OCI-LY1 (cell line): ENCODE data around the gene ZBTB8A.

Source experiments
- H2AFZ ChIP-seq: fragments of 200-600 bp; sonication (generic), shearing (Covaris generic); 2 replicates; pipeline ENCODE4 v1.6.0; 2014; ENCODE audit warnings: antibody characterized with exemption, mild to moderate bottlenecking, low read length
- H3F3A ChIP-seq: fragments of 200-600 bp; sonication (generic), shearing (Covaris generic); 2 replicates; pipeline ENCODE4 v1.6.0; 2014; ENCODE audit warnings: mild to moderate bottlenecking, antibody characterized with exemption, low read length, moderate library complexity; ENCODE audit not compliant: insufficient read depth
- H3K27ac ChIP-seq: fragments of 200-600 bp; sonication (generic); 2 replicates; pipeline ENCODE4 v1.5.1; 2014; ENCODE audit warnings: low read length, mixed run types, mild to moderate bottlenecking, low read depth; ENCODE audit not compliant: poor library complexity, severe bottlenecking
- H3K27me3 ChIP-seq: fragments of 200-600 bp; sonication (generic); 2 replicates; pipeline ENCODE4 v1.6.0; 2014; ENCODE audit warnings: antibody characterized with exemption, mild to moderate bottlenecking, low read length, moderate library complexity; ENCODE audit not compliant: insufficient read depth
- H3K36me3 ChIP-seq: fragments of 200-600 bp; sonication (generic); 2 replicates; pipeline ENCODE4 v1.6.1; 2014; ENCODE audit warnings: mild to moderate bottlenecking, antibody characterized with exemption, low read length, moderate library complexity, mixed read lengths; ENCODE audit not compliant: insufficient read depth
- H3K4me1 ChIP-seq: fragments of 200-600 bp; sonication (generic); 2 replicates; pipeline ENCODE4 v1.5.1; 2014; ENCODE audit warnings: mild to moderate bottlenecking, low read length, moderate library complexity; ENCODE audit not compliant: insufficient read depth, severe bottlenecking
- H3K4me2 ChIP-seq: fragments of 200-600 bp; sonication (generic), shearing (Covaris generic); 2 replicates; pipeline ENCODE4 v1.6.1; 2014; ENCODE audit warnings: low read length
- H3K4me3 ChIP-seq: fragments of 200-600 bp; sonication (generic); 2 replicates; pipeline ENCODE4 v1.5.1; 2014; ENCODE audit warnings: low read length, low read depth, mild to moderate bottlenecking, mixed read lengths; ENCODE audit not compliant: poor library complexity, severe bottlenecking
- H3K79me2 ChIP-seq: fragments of 200-600 bp; shearing (Covaris generic); 2 replicates; pipeline ENCODE4 v1.6.1; 2016; ENCODE audit warnings: mixed run types, low read length, mixed read lengths; ENCODE audit not compliant: insufficient read depth
- H3K9ac ChIP-seq: fragments of 200-600 bp; sonication (generic), shearing (Covaris generic); 2 replicates; pipeline ENCODE4 v1.6.1; 2014; ENCODE audit warnings: mild to moderate bottlenecking, low read length, mixed read lengths
- H3K9me2 ChIP-seq: fragments of 200-600 bp; sonication (generic), shearing (Covaris generic); 2 replicates; pipeline ENCODE4 v1.6.1; 2014; ENCODE audit warnings: low read depth, mild to moderate bottlenecking, low read length, mixed read lengths
- H3K9me3 ChIP-seq: fragments of 200-600 bp; shearing (Covaris generic); 2 replicates; pipeline ENCODE4 v1.6.1; 2014; ENCODE audit warnings: low read length, mixed read lengths
- H4K20me1 ChIP-seq: fragments of 200-600 bp; sonication (generic), shearing (Covaris generic); 2 replicates; pipeline ENCODE4 v1.6.0; 2016; ENCODE audit warnings: mild to moderate bottlenecking, low read length; ENCODE audit not compliant: insufficient read depth
- EZH2 ChIP-seq: fragments of 200-600 bp; sonication (generic), shearing (Covaris generic); IDR thresholded peaks from 2 replicates; pipeline ENCODE4 v1.8.0; 2017; ENCODE audit warnings: borderline replicate concordance, mixed run types, mild to moderate bottlenecking, antibody characterized with exemption, low read length, moderate library complexity, mixed read lengths
- TF ChIP-seq, protein P1 (sequence below): fragments of 200-600 bp; sonication (generic), shearing (Covaris generic); IDR thresholded peaks from 2 replicates; pipeline ENCODE4 v1.5.1; 2017; ENCODE audit warnings: mild to moderate bottlenecking, antibody characterized with exemption, low read length, moderate library complexity, mixed read lengths

The ZBTB8A gene

DNA sequence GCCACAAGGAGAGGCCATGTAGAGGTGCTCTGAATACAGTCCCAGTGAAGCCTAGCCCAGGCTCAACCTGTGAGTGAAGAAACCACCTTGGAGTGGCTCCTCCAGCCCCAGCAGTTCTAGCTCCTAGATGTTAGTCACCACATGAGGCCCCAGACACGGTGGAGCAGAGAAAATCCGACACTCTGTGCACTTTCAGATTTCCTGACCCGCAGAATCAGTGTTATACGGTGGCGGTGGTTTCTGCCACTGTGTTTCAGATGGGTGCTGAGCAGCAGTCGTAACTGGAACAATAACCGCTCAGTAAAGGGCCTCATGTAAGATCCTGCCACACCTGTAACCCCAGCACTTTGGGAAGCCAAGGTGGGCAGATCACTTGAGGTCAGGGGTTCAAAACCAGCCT is 36.1 kb upstream of the ZBTB8A start:
- TF ChIP-seq EZH2: no peak
- TF ChIP-seq, protein P1, sequence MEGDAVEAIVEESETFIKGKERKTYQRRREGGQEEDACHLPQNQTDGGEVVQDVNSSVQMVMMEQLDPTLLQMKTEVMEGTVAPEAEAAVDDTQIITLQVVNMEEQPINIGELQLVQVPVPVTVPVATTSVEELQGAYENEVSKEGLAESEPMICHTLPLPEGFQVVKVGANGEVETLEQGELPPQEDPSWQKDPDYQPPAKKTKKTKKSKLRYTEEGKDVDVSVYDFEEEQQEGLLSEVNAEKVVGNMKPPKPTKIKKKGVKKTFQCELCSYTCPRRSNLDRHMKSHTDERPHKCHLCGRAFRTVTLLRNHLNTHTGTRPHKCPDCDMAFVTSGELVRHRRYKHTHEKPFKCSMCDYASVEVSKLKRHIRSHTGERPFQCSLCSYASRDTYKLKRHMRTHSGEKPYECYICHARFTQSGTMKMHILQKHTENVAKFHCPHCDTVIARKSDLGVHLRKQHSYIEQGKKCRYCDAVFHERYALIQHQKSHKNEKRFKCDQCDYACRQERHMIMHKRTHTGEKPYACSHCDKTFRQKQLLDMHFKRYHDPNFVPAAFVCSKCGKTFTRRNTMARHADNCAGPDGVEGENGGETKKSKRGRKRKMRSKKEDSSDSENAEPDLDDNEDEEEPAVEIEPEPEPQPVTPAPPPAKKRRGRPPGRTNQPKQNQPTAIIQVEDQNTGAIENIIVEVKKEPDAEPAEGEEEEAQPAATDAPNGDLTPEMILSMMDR: no peak
- Histone ChIP-seq H3F3A (no peaks in the 10 kb centered on the region), H3K9ac (no peak overlapping the region), H4K20me1 (no peaks in the 10 kb centered on the region), H2AFZ (no peak overlapping the region), H3K27ac (no peak overlapping the region), H3K79me2 (no peaks in the 10 kb centered on the region), H3K9me2 (no peaks in the 10 kb centered on the region), H3K27me3 (peaks cover 5% of the 10 kb centered on the region; the same call in 1 of the 2 replicates), H3K9me3 (no peaks in the 10 kb centered on the region), H3K36me3 (no peaks in the 10 kb centered on the region), H3K4me3 (no peak overlapping the region), H3K4me2 (no peak overlapping the region), H3K4me1 (peaks cover 7% of the 10 kb centered on the region)

GRCh38 chr1:32507021-32507420 is 32.2 kb upstream of the ZBTB8A start:
- Histone ChIP-seq H3K4me2 (no peak overlapping the region), H3K4me1 (no peaks in the 10 kb centered on the region), H2AFZ (no peak overlapping the region), H3K27me3 (no peaks in the 10 kb centered on the region), H3K79me2 (no peaks in the 10 kb centered on the region), H3F3A (no peaks in the 10 kb centered on the region), H3K9ac (no peak overlapping the region), H3K27ac (no peak overlapping the region), H4K20me1 (no peaks in the 10 kb centered on the region), H3K36me3 (no peaks in the 10 kb centered on the region), H3K4me3 (no peak overlapping the region), H3K9me2 (no peaks in the 10 kb centered on the region), H3K9me3 (no peaks in the 10 kb centered on the region)
- TF ChIP-seq, protein P1: no peak
- TF ChIP-seq EZH2: no peak

- no peak overlapping the region for H3K4me2 ChIP-seq
- H3F3A ChIP-seq: no peaks in the 10 kb centered on the region
- no peaks in the 10 kb centered on the region for H4K20me1 ChIP-seq
- H3K9me2 ChIP-seq: no peaks in the 10 kb centered on the region
- H3K27ac ChIP-seq: no peak overlapping the region
- H3K4me3 ChIP-seq: no peak overlapping the region
- no peaks in the 10 kb centered on the region for H3K36me3 ChIP-seq
- H3K79me2 ChIP-seq: no peaks in the 10 kb centered on the region
- H3K4me1 ChIP-seq: no peaks in the 10 kb centered on the region
- H3K9ac ChIP-seq: no peak overlapping the region
- H3K9me3 ChIP-seq: no peaks in the 10 kb centered on the region
- H2AFZ ChIP-seq: no peak overlapping the region
- TF ChIP-seq EZH2: no peak
- TF ChIP-seq, protein P1: no peak
- H3K27me3 ChIP-seq: no peaks in the 10 kb centered on the region
Measured at GRCh38 chr1:32508761-32509160, 30.5 kb upstream of the ZBTB8A start.
